K562 (cell line): ENCODE results near the gene DMWD. TPM values are rescaled to one million over a fixed set of nuclear protein-coding genes. Genes with fewer than 3 reads are reported as not detected.
A peak's percentile ranks its signal among the peaks of the same experiment; 100 is the strongest.

Source experiments
- ARNT ChIP-seq, 2 experiments: fragments of 450-650 bp; IDR thresholded peaks; 2 replicates each; pipeline ENCODE4 v1.6.1; 2016; ENCODE audit warnings: mild to moderate bottlenecking in 1 of 2
- BCOR ChIP-seq: fragments of 450-650 bp; IDR thresholded peaks from 2 replicates; pipeline ENCODE4 v1.6.1; 2016
- CBX3 ChIP-seq, 2 experiments: IDR thresholded peaks; 1 replicate in 1 of 2; 2 replicates in 1 of 2; pipeline ENCODE4 v1.6.1; 2012; ENCODE audit warnings: inconsistent platforms in 2 of 2, low read length in 2 of 2, borderline replicate concordance in 1 of 2, control low read depth in 1 of 2
- CEBPB ChIP-seq: fragments of 450-650 bp; IDR thresholded peaks from 2 replicates; pipeline ENCODE4 v1.6.1; 2016; ENCODE audit warnings: missing genetic modification characterization, missing compliant biosample characterization
- CREB3L1 ChIP-seq: fragments of 450-650 bp; IDR thresholded peaks from 2 replicates; pipeline ENCODE4 v1.6.1; 2014; ENCODE audit warnings: low read depth, mild to moderate bottlenecking, moderate library complexity, borderline replicate concordance
- DNMT1 ChIP-seq: fragments of 450-650 bp; IDR thresholded peaks from 2 replicates; pipeline ENCODE4 v1.6.1; 2016; ENCODE audit warnings: antibody characterized with exemption, mild to moderate bottlenecking
- DPF2 ChIP-seq: fragments of 450-650 bp; IDR thresholded peaks from 2 replicates; pipeline ENCODE4 v1.6.1; 2016
- E2F3 ChIP-seq: fragments of 250-450 bp; sonication (Bioruptor Pico); IDR thresholded peaks from 2 replicates; pipeline ENCODE4 v1.4.0; 2020; ENCODE audit warnings: mild to moderate bottlenecking
- FOXA1 ChIP-seq: fragments of 450-650 bp; IDR thresholded peaks from 2 replicates; pipeline ENCODE4 v1.6.1; 2016; ENCODE audit warnings: mild to moderate bottlenecking, borderline replicate concordance
- KAT2B ChIP-seq: IDR thresholded peaks from one replicate; pipeline ENCODE4 v1.6.1; 2012; ENCODE audit warnings: low read depth, mild to moderate bottlenecking, control low read depth, inconsistent platforms, low read length, moderate library complexity
- KLF10 ChIP-seq: fragments of 250-450 bp; sonication (Bioruptor Pico); IDR thresholded peaks from 2 replicates; pipeline ENCODE4 v1.6.1; 2021; ENCODE audit warnings: matching md5 sums
- KLF13 ChIP-seq: fragments of 450-650 bp; IDR thresholded peaks from 2 replicates; pipeline ENCODE4 v1.6.1; 2016; ENCODE audit warnings: missing genetic modification characterization, low read depth, mild to moderate bottlenecking, missing compliant biosample characterization, moderate library complexity, borderline replicate concordance
- MYC ChIP-seq, 2 experiments: fragments of 250-450 bp in 1 of 2; sonication (Bioruptor Pico) in 1 of 2; IDR thresholded peaks; 2 replicates each; pipeline versions ENCODE4 v1.5.1 to v1.6.1; 2012 to 2021; ENCODE audit warnings: low read depth in 2 of 2, borderline replicate concordance in 1 of 2, improper control_type of control experiment in 1 of 2, low read length in 1 of 2, mild to moderate bottlenecking in 1 of 2, moderate library complexity in 1 of 2
- POLR2AphosphoS2 ChIP-seq: IDR thresholded peaks from 2 replicates; pipeline ENCODE4 v1.6.1; 2012; ENCODE audit warnings: low read length, improper control_type of control experiment
- PPARD ChIP-seq: fragments of 250-450 bp; sonication (Bioruptor Pico); IDR thresholded peaks from 2 replicates; pipeline ENCODE4 v1.8.0; 2022; ENCODE audit warnings: inconsistent platforms, mild to moderate bottlenecking, moderate library complexity
- RBM22 ChIP-seq: fragments of 200-400 bp; formaldehyde crosslinking; IDR thresholded peaks from 2 replicates; pipeline ENCODE4 v1.6.1; 2018; ENCODE audit warnings: low read length, low read depth; ENCODE audit not compliant: poor library complexity, severe bottlenecking
- SAP30 ChIP-seq: fragments of 200-600 bp; sonication (generic); IDR thresholded peaks from 2 replicates; pipeline ENCODE4 v1.6.1; 2012; ENCODE audit warnings: borderline replicate concordance, low read depth, mild to moderate bottlenecking, moderate library complexity, low read length, control low read depth, inconsistent platforms; ENCODE audit not compliant: insufficient read depth, poor library complexity, severe bottlenecking
- SMAD3 ChIP-seq: fragments of 450-650 bp; formaldehyde crosslinking; conservative IDR thresholded peaks from 2 replicates; pipeline ENCODE4 v1.4.0; 2020; ENCODE audit warnings: mild to moderate bottlenecking
- SPI1 ChIP-seq: IDR thresholded peaks from 2 replicates; pipeline ENCODE4 v1.6.1; 2011; ENCODE audit warnings: low read depth, low read length, control low read depth, borderline replicate concordance
- STAG1 ChIP-seq: sonication (generic); formaldehyde crosslinking; IDR thresholded peaks from 2 replicates; pipeline ENCODE4 v1.5.0; 2020; ENCODE audit warnings: missing genetic modification reagents, borderline replicate concordance
- ZBED1 ChIP-seq: IDR thresholded peaks from 2 replicates; pipeline ENCODE4 v1.6.1; 2014
- ZNF445 ChIP-seq: fragments of 250-450 bp; sonication (Bioruptor Pico); IDR thresholded peaks from 2 replicates; pipeline ENCODE4 v1.4.0; 2020; ENCODE audit warnings: low read depth, mild to moderate bottlenecking, moderate library complexity
- polyA plus RNA-seq, 8 experiments: library from polyadenylated mRNA; depleted of rRNA in 4 of 8; stranded (reverse) in 5 of 8; unstranded in 3 of 8; fragments of >200 nt; fragmentation: Nextera tagmentation in 2 of 8; fragmentation: Illumina TruSeq in 1 of 8; extraction: Ambion mirVana in 2 of 8; extraction: Trizol in 1 of 8; gene quantifications; 2 replicates each; pipeline versions ENCODE4 v1.2.1 to v1.2.3, GENCODE V29; 2011 to 2014; ENCODE audit warnings: inconsistent platforms in 1 of 8, missing spikeins in 1 of 8
- total RNA-seq, 7 experiments: library from RNA; depleted of rRNA in 6 of 7; stranded (reverse); fragments of >200 nt in 6 of 7; fragmentation: Illumina TruSeq in 2 of 7; extraction: Trizol in 2 of 7; gene quantifications; 2 replicates each; pipeline versions ENCODE4 v1.2.1 to v1.2.3, GENCODE V29; 2011 to 2021; ENCODE audit warnings: low replicate concordance in 1 of 7
- TF ChIP-seq, protein P1 (sequence below): fragments of 450-650 bp; formaldehyde crosslinking; conservative IDR thresholded peaks from 2 replicates; pipeline ENCODE4 v1.4.0; 2022; ENCODE audit warnings: mild to moderate bottlenecking, missing genetic modification characterization
- TF ChIP-seq, protein P2 (sequence below): fragments of 450-650 bp; IDR thresholded peaks from 2 replicates; pipeline ENCODE4 v1.6.1; 2016; ENCODE audit warnings: low read depth, mild to moderate bottlenecking, moderate library complexity
- TF ChIP-seq, protein P3 (sequence below): fragments of 250-450 bp; sonication (Bioruptor Pico); IDR thresholded peaks from 2 replicates; pipeline ENCODE4 v1.8.0; 2021; ENCODE audit warnings: mild to moderate bottlenecking, moderate library complexity

Gene DMWD
- total and polyA plus RNA-seq, 9 of the 15 experiments (the other 6 are each of a cell fraction or from before 2014, with no cell fraction given) = 4.7 to 54.6 (median 19.0) TPM

DNA sequence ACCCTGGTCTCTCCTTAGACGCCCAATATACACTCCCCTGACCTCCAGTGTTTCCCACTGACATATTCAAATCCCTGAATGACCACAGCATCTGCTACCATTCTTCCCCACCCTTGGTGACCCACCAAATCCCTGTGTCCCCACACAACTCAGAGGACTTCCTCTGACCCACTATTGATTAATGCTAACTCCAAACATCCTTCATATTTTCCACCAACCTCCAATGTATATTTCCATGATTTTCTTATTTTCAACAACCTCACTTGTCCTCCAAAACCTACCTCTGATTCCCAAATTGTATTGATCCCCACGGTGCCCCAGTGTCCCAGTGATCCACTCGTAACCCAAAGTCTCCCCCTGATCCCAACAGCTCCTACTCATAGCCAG is 526 bp upstream of the DMWD start (continued):
- TF ChIP-seq, protein P1, sequence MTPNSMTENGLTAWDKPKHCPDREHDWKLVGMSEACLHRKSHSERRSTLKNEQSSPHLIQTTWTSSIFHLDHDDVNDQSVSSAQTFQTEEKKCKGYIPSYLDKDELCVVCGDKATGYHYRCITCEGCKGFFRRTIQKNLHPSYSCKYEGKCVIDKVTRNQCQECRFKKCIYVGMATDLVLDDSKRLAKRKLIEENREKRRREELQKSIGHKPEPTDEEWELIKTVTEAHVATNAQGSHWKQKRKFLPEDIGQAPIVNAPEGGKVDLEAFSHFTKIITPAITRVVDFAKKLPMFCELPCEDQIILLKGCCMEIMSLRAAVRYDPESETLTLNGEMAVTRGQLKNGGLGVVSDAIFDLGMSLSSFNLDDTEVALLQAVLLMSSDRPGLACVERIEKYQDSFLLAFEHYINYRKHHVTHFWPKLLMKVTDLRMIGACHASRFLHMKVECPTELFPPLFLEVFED (CRISPR knock-in tag) = no peak
- no peak for TF ChIP-seq RBM22
- TF ChIP-seq PPARD (CRISPR knock-in tag) = no peak
- no peak for TF ChIP-seq BCOR
- no peak for TF ChIP-seq ZBED1
- TF ChIP-seq DNMT1 = 0 out of 2 replicates have a peak, but pooled peaks have one; percentile 79
- no peak for TF ChIP-seq SPI1
- TF ChIP-seq E2F3 (CRISPR knock-in tag) = no peak
- TF ChIP-seq, protein P2, sequence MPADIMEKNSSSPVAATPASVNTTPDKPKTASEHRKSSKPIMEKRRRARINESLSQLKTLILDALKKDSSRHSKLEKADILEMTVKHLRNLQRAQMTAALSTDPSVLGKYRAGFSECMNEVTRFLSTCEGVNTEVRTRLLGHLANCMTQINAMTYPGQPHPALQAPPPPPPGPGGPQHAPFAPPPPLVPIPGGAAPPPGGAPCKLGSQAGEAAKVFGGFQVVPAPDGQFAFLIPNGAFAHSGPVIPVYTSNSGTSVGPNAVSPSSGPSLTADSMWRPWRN = no peak
- TF ChIP-seq CREB3L1 = no peak
- no peak for TF ChIP-seq FOXA1
- TF ChIP-seq SAP30 = no peak
- TF ChIP-seq CEBPB = no peak
- TF ChIP-seq SMAD3 = no peak
- TF ChIP-seq MYC (IDR thresholded peaks at IDR 0.05; ENCODE audit: low read depth, low read length) = no peak
- no peak for TF ChIP-seq MYC (CRISPR knock-in tag; IDR thresholded peaks at IDR 0.05; ENCODE audit: borderline replicate concordance, low read depth)
- no peak for TF ChIP-seq ZNF445
- no peak for TF ChIP-seq CBX3 (IDR thresholded peaks at IDR 0.05; ENCODE audit: borderline replicate concordance in 1 of 2, low read length in 2 of 2)
- TF ChIP-seq ARNT (IDR thresholded peaks at IDR 0.05) = 0 out of 4 replicates have a peak, but pooled peaks of 1 of the 2 experiments have one; percentile 35
- no peak for TF ChIP-seq KLF10
- TF ChIP-seq, protein P3, sequence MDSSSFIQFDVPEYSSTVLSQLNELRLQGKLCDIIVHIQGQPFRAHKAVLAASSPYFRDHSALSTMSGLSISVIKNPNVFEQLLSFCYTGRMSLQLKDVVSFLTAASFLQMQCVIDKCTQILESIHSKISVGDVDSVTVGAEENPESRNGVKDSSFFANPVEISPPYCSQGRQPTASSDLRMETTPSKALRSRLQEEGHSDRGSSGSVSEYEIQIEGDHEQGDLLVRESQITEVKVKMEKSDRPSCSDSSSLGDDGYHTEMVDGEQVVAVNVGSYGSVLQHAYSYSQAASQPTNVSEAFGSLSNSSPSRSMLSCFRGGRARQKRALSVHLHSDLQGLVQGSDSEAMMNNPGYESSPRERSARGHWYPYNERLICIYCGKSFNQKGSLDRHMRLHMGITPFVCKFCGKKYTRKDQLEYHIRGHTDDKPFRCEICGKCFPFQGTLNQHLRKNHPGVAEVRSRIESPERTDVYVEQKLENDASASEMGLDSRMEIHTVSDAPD (CRISPR knock-in tag) = no peak
- TF ChIP-seq DPF2 = 0 out of 2 replicates have a peak, but pooled peaks have one; percentile 25
- TF ChIP-seq KLF13 = no peak
- TF ChIP-seq STAG1 = no peak
- no peak for TF ChIP-seq KAT2B
- no peak for TF ChIP-seq POLR2AphosphoS2
